Activated T-helper 1 cell treated with Interleukin-2 at 50 U/mL for 16 hours (primary cell): Measurements from ENCODE around the gene VOPP1.
"Not testable (repeated sequence)": the region's sequence is repeated elsewhere in the genome, so short reads cannot be mapped to it uniquely, and the experiment has no call there.

Source experiments
- DNase-seq: peaks from one replicate; pipeline ENCODE4 v3.0.0-alpha.2; 2020; ENCODE audit warnings: low read depth

VOPP1 gene

GRCh38 chr7:55531536-55531935, 40.8 kb downstream of the VOPP1 start:
- no peak for DNase-seq

GRCh38 chr7:55527307-55527706, 45.0 kb downstream of the VOPP1 start:
- DNase-seq, result no peak

- DNase-seq, result no peak
These were observed 45.5 kb downstream of the VOPP1 start for GRCh38 chr7:55526770-55527169.

GRCh38 chr7:55526329-55526728, 46.0 kb downstream of the VOPP1 start:
- no peak for DNase-seq

GRCh38 chr7:55524558-55525310, 47.6 kb downstream of the VOPP1 start:
- DNase-seq, result no peak

GRCh38 chr7:55523366-55523765, 48.9 kb downstream of the VOPP1 start:
- DNase-seq, result no peak

GRCh38 chr7:55521917-55522902, 50.1 kb downstream of the VOPP1 start:
- no peak for DNase-seq

- DNase-seq, result no peak
These were observed 50.8 kb downstream of the VOPP1 start for GRCh38 chr7:55521512-55521911.

GRCh38 chr7:55520426-55521140, 51.7 kb downstream of the VOPP1 start:
- DNase-seq, result no peak

GRCh38 chr7:55518836-55519235, 53.5 kb downstream of the VOPP1 start:
- no peak for DNase-seq

- DNase-seq, result no peak
These were observed 54.2 kb downstream of the VOPP1 start for GRCh38 chr7:55517936-55518689.

GRCh38 chr7:55517191-55517633, 55.1 kb downstream of the VOPP1 start:
- DNase-seq, result no peak

GRCh38 chr7:55516409-55516808, 55.9 kb downstream of the VOPP1 start:
- no peak for DNase-seq

- no peak for DNase-seq
These were observed 56.6 kb downstream of the VOPP1 start for GRCh38 chr7:55515569-55516279.

- DNase-seq, result no peak
These were observed 57.6 kb downstream of the VOPP1 start for GRCh38 chr7:55514546-55515265.

GRCh38 chr7:55513868-55514267, 58.4 kb downstream of the VOPP1 start:
- no peak for DNase-seq

GRCh38 chr7:55512635-55513191, 59.6 kb downstream of the VOPP1 start:
- no peak for DNase-seq

GRCh38 chr7:55510621-55511020, 61.7 kb downstream of the VOPP1 start:
- no peak for DNase-seq

GRCh38 chr7:55510206-55510605, 62.1 kb downstream of the VOPP1 start:
- DNase-seq, result not testable (repeated sequence)

- DNase-seq, result no peak
These were observed 63.0 kb downstream of the VOPP1 start for GRCh38 chr7:55509322-55509721.
